HG03469 (cell line): Measurements from ENCODE around the gene KIAA1586.
"Not testable (repeated sequence)": the region's sequence is repeated elsewhere in the genome, so short reads cannot be mapped to it uniquely, and the experiment has no call there.

Source experiments
- ATAC-seq: cut with Tn5 transposase; IDR thresholded peaks from one replicate; pipeline ENCODE4 v1.9.1; 2021; ENCODE audit warnings: mild to moderate bottlenecking, moderate library complexity, moderate number of reproducible peaks; ENCODE audit not compliant: unreplicated experiment

KIAA1586 gene, protein sequence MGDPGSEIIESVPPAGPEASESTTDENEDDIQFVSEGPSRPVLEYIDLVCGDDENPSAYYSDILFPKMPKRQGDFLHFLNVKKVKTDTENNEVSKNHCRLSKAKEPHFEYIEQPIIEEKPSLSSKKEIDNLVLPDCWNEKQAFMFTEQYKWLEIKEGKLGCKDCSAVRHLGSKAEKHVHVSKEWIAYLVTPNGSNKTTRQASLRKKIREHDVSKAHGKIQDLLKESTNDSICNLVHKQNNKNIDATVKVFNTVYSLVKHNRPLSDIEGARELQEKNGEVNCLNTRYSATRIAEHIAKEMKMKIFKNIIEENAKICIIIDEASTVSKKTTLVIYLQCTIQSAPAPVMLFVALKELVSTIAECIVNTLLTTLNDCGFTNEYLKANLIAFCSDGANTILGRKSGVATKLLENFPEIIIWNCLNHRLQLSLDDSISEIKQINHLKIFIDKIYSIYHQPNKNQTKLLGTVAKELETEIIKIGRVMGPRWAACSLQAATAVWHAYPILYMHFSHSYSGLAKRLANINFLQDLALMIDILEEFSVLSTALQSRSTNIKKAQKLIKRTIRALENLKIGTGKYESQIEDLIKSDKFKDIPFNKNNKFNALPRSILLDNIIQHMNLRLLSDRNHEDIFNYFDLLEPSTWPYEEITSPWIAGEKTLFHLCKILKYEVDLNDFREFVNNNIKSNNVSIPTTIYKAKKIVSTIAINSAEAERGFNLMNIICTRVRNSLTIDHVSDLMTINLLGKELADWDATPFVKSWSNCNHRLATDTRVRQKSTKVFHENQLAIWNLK

DNA sequence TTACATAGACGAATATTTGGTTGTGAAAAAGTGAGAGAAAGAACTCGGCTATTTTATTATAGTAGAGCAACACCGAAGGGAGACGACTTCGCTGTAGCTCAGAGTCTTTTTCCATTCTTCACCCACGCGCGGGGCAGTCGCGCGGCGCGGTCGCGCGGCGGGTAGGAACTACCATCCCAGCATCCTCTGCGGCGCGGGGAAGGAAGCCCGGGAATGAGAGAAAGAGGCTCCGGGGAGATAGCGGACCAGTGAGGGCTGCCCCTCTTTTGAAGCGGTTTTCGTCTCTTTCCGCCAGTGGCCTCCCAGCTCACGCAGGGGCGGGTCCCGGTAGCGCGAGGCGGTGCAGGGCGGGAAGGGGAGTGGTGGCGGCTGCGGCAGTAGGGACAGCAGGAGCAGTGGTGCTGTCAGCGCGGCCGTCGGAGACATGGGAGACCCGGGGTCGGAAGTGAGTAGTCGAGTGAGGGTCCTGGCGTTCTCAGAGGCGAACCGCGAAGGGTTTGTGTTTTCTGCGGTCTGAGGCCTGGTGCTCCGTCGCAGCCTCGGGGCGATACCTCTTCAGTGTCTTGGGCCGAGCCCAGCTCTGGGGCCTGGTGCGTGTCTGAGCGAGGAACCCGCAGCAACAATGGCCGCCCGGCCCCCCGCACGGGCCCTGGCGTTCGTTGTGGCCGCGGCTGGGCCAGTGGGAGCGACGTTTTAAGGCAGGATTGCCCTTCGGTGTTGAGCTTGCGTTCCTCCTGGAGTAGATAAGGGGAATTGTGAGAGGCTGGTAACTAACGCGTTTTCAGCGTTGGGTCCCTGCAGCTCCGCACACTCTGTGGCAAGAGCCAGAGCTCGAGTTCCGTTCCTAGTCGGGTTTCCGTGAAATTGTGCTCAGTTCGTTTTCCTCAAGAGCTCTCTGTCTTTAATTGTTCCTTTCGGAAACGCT is at the start of gene KIAA1586:
TSS of gene KIAA1586 (plus strand) at position 362 of the 925 bp plus-strand sequence. CDS start at position 425, 63 bp downstream.
- ATAC-seq = peak; percentile 86

GRCh38 chr6:56999049-56999448 is 47.4 kb upstream of the KIAA1586 start:
- no peak for ATAC-seq

DNA sequence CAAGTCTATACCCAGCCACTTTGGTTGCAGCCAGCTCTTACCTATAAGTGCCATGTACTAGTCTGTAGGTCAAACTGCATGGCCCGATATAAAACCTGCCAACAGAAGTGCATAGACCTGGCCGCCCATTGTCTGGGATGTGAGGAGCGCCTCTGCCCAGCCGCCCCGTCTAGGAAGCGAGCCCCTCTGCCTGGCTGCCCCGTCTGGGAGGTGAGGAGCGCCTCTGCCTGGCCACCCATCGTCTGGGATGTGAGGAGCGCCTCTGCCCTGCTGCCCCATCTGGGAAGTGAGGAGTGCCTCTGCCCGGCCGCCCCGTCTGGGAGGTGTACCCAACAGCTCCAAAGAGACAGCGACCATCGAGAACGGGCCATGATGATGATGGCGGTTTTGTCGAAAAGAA is 46.7 kb upstream of the KIAA1586 start:
- ATAC-seq = not testable (repeated sequence)

GRCh38 chr6:57002197-57002596 is 44.3 kb upstream of the KIAA1586 start:
- ATAC-seq = no peak

- ATAC-seq = no peak
Observed at GRCh38 chr6:57004292-57004691, 42.2 kb upstream of the KIAA1586 start.

DNA sequence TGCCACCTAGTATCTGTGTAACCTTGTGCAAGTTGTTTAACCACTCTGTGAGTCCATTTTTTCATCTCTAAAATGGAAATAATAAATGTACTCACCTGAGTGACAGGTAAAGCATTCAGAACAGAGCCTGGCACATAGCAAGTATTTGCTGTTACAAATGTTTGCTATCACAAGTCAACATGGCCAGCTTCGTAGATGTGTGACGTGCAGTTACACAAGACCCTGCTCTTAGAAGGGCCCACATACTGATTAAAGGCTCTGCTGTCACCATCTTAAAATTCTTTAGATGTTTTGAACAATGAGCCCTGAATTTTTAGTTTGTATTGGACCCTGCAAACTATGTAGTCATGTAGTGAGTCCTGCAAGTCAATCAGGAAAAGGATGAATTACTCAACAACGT is 40.4 kb upstream of the KIAA1586 start:
- ATAC-seq = no peak

GRCh38 chr6:57008069-57008468 is 38.4 kb upstream of the KIAA1586 start:
- ATAC-seq = not testable (repeated sequence)

DNA sequence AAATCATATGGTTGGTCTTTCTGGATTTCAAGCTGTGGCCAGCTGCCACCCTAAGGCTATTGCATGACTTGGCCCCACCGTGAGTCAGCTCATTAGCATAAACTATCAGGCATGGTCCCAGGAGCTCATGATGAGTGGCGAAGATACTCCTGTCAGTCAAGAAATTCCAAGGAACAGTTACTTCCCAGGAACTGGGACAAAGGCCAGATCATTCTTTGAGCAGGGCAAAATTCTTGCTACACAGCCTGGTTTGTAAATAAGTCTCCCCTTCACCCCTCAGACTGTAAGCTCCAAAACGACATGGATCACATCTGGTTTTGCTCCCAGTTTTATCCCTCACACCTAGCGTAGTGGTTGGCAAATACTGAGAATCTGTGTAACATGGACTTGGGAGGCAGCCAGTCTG is 33.0 kb upstream of the KIAA1586 start:
- ATAC-seq = no peak

- ATAC-seq = no peak
Observed at GRCh38 chr6:57017069-57017468, 29.4 kb upstream of the KIAA1586 start.

DNA sequence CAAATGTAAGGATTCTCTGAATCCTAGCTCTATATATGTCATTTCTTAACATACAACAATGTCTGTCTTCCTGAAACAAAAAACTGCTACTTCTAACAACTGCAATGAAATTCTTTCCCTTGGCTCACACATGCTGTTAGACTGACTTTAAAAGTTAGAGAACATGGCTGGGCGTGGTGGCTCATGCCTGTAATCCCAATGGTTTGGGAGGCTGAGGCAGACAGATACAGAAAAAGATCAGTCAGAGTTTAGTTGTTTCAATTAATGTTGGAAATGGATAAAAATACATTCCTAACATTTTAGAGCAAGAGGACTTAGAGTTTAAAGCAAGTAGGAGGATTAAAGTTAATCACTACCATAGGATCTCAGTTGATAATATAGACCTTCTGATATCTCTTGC is 28.7 kb upstream of the KIAA1586 start:
- no peak for ATAC-seq

DNA sequence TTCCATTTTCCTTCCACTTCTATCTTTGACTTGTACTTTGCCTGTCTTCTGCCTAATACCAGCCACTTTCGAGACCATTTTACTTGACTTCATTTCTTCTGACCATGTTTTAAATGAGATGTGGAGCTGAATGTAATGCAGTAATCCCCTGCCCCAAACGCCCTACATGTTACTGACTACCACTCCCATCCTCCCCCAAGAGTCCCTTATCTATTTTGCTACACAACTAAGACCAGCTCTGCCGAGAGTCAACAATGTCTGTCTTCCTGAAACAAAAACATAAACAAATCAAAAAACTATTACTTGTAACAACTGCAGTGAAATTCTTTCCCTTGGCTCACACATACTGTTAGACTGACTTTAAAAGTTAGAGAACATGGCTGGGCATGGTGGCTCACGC is 27.1 kb upstream of the KIAA1586 start:
- ATAC-seq = no peak

- ATAC-seq = peak; percentile 77
Observed at GRCh38 chr6:57021086-57021720, 25.3 kb upstream of the KIAA1586 start.

GRCh38 chr6:57024321-57024720 is 22.2 kb upstream of the KIAA1586 start:
- ATAC-seq = no peak

GRCh38 chr6:57024775-57025174 is 21.7 kb upstream of the KIAA1586 start:
- ATAC-seq = no peak

DNA sequence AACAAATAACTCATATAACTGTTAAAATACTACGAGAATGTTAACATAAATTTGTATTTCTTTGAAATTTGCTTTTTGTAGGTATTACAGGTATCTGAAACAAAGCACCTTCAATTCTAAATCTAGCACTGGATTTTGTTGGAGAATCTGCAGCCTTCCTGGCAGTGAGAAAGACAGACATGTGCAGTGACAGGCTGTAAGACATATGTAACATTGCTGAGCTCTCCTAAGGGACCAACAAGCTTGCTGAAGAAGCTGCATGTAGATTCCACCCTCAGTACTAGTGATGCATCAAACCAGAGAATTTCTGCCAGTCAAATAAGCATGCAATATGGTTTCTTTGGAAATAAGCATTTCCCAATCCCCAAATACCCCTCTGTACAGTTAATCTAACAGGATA is 20.5 kb upstream of the KIAA1586 start:
- no peak for ATAC-seq

GRCh38 chr6:57027301-57027700 is 19.2 kb upstream of the KIAA1586 start:
- no peak for ATAC-seq

DNA sequence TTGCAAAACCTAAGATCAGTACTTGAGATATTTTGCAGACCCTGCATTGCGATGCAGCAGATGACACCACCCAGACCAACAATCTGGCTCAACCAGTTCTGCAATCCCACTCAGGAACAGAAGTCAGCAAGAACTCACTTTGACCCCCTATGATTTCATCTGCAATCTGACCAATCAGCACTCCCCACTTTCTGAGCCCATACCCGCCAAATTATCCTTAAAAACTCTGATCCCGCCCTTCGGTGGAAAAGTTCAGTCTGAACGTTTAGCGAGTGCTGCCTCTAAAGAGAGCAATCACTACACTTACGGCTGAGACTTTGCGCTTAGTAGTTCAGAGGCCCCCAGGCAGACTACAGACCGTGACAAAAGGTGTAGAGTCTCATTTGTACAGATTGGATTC is 17.3 kb upstream of the KIAA1586 start:
- ATAC-seq = no peak

DNA sequence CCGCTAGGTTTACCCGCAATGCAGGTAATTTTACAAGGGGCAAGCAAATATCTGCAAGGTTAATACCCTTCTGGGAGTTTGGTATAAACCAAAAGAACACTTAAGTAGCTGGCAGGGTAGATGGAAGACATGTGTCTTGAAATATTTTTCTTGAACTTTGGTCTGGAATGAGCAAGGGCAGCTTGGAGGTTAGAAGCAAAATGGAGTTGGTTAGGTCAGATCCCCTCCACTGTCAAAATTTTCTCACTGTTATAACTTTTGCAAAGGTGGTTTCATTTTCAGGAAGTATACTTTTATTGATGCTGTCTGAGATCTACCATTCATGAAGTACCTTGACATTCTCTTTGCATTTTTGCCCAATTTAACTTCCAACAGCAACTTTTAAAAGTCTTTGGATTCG is 13.3 kb upstream of the KIAA1586 start:
- ATAC-seq = no peak

- ATAC-seq = no peak
Observed at GRCh38 chr6:57035549-57035948, 10.9 kb upstream of the KIAA1586 start.

GRCh38 chr6:57038906-57039305 is 7.6 kb upstream of the KIAA1586 start:
- ATAC-seq = no peak

GRCh38 chr6:57040011-57040410 is 6.5 kb upstream of the KIAA1586 start:
- ATAC-seq = no peak
